Esophagus muscularis mucosa (tissue), 4 donors: Measurements from ENCODE around the gene MARCKSL1. TPM values are rescaled to one million over a fixed set of nuclear protein-coding genes. Genes with fewer than 3 reads are reported as not detected.

Experiments used
- DNase-seq: peaks from one replicate; pipeline ENCODE4 v3.0.0-alpha.2; 2017; ENCODE audit errors: extremely low spot score
- H3K27ac ChIP-seq, 4 donors: fragments of 200-600 bp; sonication (generic); replicated peaks in 1 of 4; 1 replicate in 3 of 4; 2 replicates in 1 of 4; pipeline ENCODE4 v1.5.1; 2016 to 2019; ENCODE audit warnings: mild to moderate bottlenecking in 1 of 4
- H3K27me3 ChIP-seq, 4 donors: fragments of 200-600 bp; sonication (generic); one replicate each; pipeline versions ENCODE4 v1.5.1 to v1.6.0; 2016 to 2019
- H3K36me3 ChIP-seq, 4 donors: fragments of 200-600 bp; sonication (generic); one replicate each; pipeline ENCODE4 v1.5.1; 2016 to 2019
- H3K4me1 ChIP-seq, 4 donors: fragments of 200-600 bp; sonication (generic); one replicate each; pipeline ENCODE4 v1.5.1; 2016 to 2019
- H3K4me3 ChIP-seq, 4 donors: fragments of 200-600 bp; sonication (generic); 1 replicate in 2 of 4; 2 replicates in 2 of 4; pipeline ENCODE4 v1.5.1; 2016 to 2019; ENCODE audit warnings: mild to moderate bottlenecking in 4 of 4, moderate library complexity in 1 of 4
- H3K9me3 ChIP-seq, 4 donors: fragments of 200-600 bp; sonication (generic); 1 replicate in 3 of 4; 2 replicates in 1 of 4; pipeline ENCODE4 v1.5.1; 2016 to 2019
- EP300 ChIP-seq: sonication (generic); formaldehyde crosslinking; IDR thresholded peaks from one replicate; pipeline ENCODE4 v1.6.1; 2017; ENCODE audit warnings: antibody characterized with exemption
- POLR2A ChIP-seq: fragments of 450-650 bp; IDR thresholded peaks from one replicate; pipeline ENCODE4 v1.6.1; 2017; ENCODE audit warnings: antibody characterized with exemption, moderate library complexity, mild to moderate bottlenecking, low read depth
- POLR2AphosphoS5 ChIP-seq, 2 donors: sonication (generic); formaldehyde crosslinking; IDR thresholded peaks; one replicate each; pipeline ENCODE4 v1.6.1; 2017; ENCODE audit warnings: antibody characterized with exemption in 2 of 2
- WGBS: methylation state at CpG from one replicate; pipeline ENCODE4 v1.1.5; 2018; 5-methylcytosine and 5-hydroxymethylcytosine counted together
- intact Hi-C: fragments of 100-400 bp; cut with DNase I; formaldehyde crosslinking; loops from one replicate; pipeline ENCODE4 v1.15.1; 2023
- total RNA-seq, 4 donors: library from RNA; depleted of rRNA; stranded (reverse); fragments of >200 nt; gene quantifications; one replicate each; pipeline versions ENCODE4 v1.1.0 to v1.2.1, GENCODE V29; 2016
- TF ChIP-seq, protein P1 (sequence below), 3 experiments: fragments of 200-600 bp in 2 of 3; fragments of 450-650 bp in 1 of 3; sonication (generic) in 2 of 3; IDR thresholded peaks; one replicate each; pipeline ENCODE4 v1.5.1; 2017 to 2019; ENCODE audit warnings: antibody characterized with exemption in 3 of 3, mild to moderate bottlenecking in 2 of 3, moderate library complexity in 1 of 3

Gene MARCKSL1
- total RNA-seq, 4 donors from 2014 or later = 4.2 to 10.9 (median 9.2) TPM

- peaks cover 32 to 52% (median 48%) of the 10 kb centered on the region in 4 donors for H3K4me1 ChIP-seq
- 42% methylated on average over 2 of the region's 2 CpGs for WGBS
- no peak overlapping the region for H3K4me3 ChIP-seq
- H3K27ac ChIP-seq = peak overlapping the region; percentile 16 to 97 (median 70)
- no peaks in the 10 kb centered on the region for H3K27me3 ChIP-seq
- no peaks in the 10 kb centered on the region for H3K9me3 ChIP-seq
- DNase-seq = no peak
- peaks cover 0 to 9% (median 0%) of the 10 kb centered on the region in 4 donors for H3K36me3 ChIP-seq
- intact Hi-C loops = no loop called here
- no peak for TF ChIP-seq POLR2A
- TF ChIP-seq, protein P1, sequence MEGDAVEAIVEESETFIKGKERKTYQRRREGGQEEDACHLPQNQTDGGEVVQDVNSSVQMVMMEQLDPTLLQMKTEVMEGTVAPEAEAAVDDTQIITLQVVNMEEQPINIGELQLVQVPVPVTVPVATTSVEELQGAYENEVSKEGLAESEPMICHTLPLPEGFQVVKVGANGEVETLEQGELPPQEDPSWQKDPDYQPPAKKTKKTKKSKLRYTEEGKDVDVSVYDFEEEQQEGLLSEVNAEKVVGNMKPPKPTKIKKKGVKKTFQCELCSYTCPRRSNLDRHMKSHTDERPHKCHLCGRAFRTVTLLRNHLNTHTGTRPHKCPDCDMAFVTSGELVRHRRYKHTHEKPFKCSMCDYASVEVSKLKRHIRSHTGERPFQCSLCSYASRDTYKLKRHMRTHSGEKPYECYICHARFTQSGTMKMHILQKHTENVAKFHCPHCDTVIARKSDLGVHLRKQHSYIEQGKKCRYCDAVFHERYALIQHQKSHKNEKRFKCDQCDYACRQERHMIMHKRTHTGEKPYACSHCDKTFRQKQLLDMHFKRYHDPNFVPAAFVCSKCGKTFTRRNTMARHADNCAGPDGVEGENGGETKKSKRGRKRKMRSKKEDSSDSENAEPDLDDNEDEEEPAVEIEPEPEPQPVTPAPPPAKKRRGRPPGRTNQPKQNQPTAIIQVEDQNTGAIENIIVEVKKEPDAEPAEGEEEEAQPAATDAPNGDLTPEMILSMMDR (IDR thresholded peaks at IDR 0.05) = no peak
- no peak for TF ChIP-seq EP300
- TF ChIP-seq POLR2AphosphoS5 (IDR thresholded peaks at IDR 0.05) = peak in 1 of 2 donors; percentile 42
Measured at GRCh38 chr1:32353886-32354570, 18.0 kb upstream of the MARCKSL1 start.

- intact Hi-C loops = no loop called here
- peaks cover 37 to 55% (median 51%) of the 10 kb centered on the region in 4 donors for H3K4me1 ChIP-seq
Measured at GRCh38 chr1:32353431-32353830, 17.4 kb upstream of the MARCKSL1 start.

GRCh38 chr1:32352831-32353383 is 16.9 kb upstream of the MARCKSL1 start:
- no peak for DNase-seq
- Histone ChIP-seq H3K27ac (peak overlapping the region; percentile 46 to 97 (median 94)), H3K9me3 (no peaks in the 10 kb centered on the region), H3K36me3 (peaks cover 0 to 9% (median 0%) of the 10 kb centered on the region in 4 donors), H3K4me1 (peaks cover 37 to 55% (median 51%) of the 10 kb centered on the region in 4 donors), H3K27me3 (no peaks in the 10 kb centered on the region), H3K4me3 (peak overlapping the region in 1 of 4 donors; percentile 90)
- TF ChIP-seq EP300 (no peak), POLR2A (no peak), POLR2AphosphoS5 (IDR thresholded peaks at IDR 0.05) (no peak)
- TF ChIP-seq, protein P1 (IDR thresholded peaks at IDR 0.05) = no peak
- 70% methylated on average over 2 of the region's 2 CpGs for WGBS
- intact Hi-C loops = no loop called here

More at GRCh38 chr1:32353431-32353830, 17.4 kb upstream of the MARCKSL1 start:
- Histone ChIP-seq H3K27ac (peak overlapping the region; percentile 16 to 97 (median 70)), H3K36me3 (peaks cover 0 to 9% (median 0%) of the 10 kb centered on the region in 4 donors), H3K27me3 (no peaks in the 10 kb centered on the region), H3K4me3 (no peak overlapping the region), H3K9me3 (no peaks in the 10 kb centered on the region)
- TF ChIP-seq POLR2AphosphoS5 (IDR thresholded peaks at IDR 0.05) (no peak), EP300 (no peak)
- DNase-seq = no peak
- 68% methylated on average over 2 of the region's 2 CpGs for WGBS

GRCh38 chr1:32352239-32352745 is 16.3 kb upstream of the MARCKSL1 start:
- Histone ChIP-seq H3K9me3 (no peaks in the 10 kb centered on the region), H3K27ac (peak overlapping the region; percentile 94 to 97 (median 94)), H3K27me3 (no peaks in the 10 kb centered on the region), H3K4me1 (peaks cover 37 to 55% (median 51%) of the 10 kb centered on the region in 4 donors), H3K36me3 (peaks cover 0 to 9% (median 0%) of the 10 kb centered on the region in 4 donors), H3K4me3 (peak overlapping the region; percentile 81 to 94 (median 86))
- WGBS = 33% methylated on average over 7 of the region's 8 CpGs
- TF ChIP-seq POLR2AphosphoS5 (IDR thresholded peaks at IDR 0.05) (no peak), POLR2A (no peak), EP300 (no peak)
- TF ChIP-seq, protein P1 (IDR thresholded peaks at IDR 0.05) = no peak
- DNase-seq = no peak
- intact Hi-C loops = no loop called here
